Transverse colon (tissue), 4 donors: ENCODE results near the gene CLDN2.

ENCODE experiments used
- POLR2AphosphoS5 ChIP-seq, 3 donors: sonication (generic); formaldehyde crosslinking; IDR thresholded peaks; one replicate each; pipeline ENCODE4 v1.6.1; 2016; ENCODE audit warnings: antibody characterized with exemption in 3 of 3
- TF ChIP-seq, protein P1 (sequence below), 5 experiments: fragments of 200-600 bp in 3 of 5; fragments of 450-650 bp in 2 of 5; sonication (generic) in 3 of 5; IDR thresholded peaks; 1 replicate in 2 of 5; 2 replicates in 3 of 5; pipeline ENCODE4 v1.5.1; 2016 to 2017; ENCODE audit warnings: antibody characterized with exemption in 5 of 5, inconsistent platforms in 3 of 5, mild to moderate bottlenecking in 2 of 5, moderate library complexity in 1 of 5

DNA sequence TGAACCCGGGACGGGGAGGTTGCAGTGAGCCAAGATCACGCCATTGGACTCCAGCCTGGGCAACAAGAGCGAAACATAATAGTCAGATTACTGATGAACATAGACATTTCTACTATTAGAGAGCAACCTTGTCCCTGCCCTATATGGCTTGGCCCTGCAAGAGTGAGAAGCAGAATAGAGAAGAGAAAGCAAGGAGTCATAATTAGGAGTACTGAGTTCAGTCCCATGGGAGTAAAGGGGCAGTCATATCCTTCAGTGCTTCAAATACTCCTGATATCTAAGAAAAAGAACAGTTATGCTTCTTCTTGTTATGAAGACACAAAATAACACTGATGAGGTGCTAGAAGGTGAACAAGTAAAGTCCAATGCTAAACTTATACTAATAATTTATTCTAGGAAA is 33.8 kb downstream of the CLDN2 start:
- no peak for TF ChIP-seq POLR2AphosphoS5 (IDR thresholded peaks at IDR 0.05)
- TF ChIP-seq, protein P1, sequence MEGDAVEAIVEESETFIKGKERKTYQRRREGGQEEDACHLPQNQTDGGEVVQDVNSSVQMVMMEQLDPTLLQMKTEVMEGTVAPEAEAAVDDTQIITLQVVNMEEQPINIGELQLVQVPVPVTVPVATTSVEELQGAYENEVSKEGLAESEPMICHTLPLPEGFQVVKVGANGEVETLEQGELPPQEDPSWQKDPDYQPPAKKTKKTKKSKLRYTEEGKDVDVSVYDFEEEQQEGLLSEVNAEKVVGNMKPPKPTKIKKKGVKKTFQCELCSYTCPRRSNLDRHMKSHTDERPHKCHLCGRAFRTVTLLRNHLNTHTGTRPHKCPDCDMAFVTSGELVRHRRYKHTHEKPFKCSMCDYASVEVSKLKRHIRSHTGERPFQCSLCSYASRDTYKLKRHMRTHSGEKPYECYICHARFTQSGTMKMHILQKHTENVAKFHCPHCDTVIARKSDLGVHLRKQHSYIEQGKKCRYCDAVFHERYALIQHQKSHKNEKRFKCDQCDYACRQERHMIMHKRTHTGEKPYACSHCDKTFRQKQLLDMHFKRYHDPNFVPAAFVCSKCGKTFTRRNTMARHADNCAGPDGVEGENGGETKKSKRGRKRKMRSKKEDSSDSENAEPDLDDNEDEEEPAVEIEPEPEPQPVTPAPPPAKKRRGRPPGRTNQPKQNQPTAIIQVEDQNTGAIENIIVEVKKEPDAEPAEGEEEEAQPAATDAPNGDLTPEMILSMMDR (IDR thresholded peaks at IDR 0.05): no peak
